Daoy (cell line): ENCODE data around the gene STUM. TPM values are rescaled to one million over a fixed set of nuclear protein-coding genes. Genes with fewer than 3 reads are reported as not detected.
"Not testable (repeated sequence)": the region's sequence is repeated elsewhere in the genome, so short reads cannot be mapped to it uniquely, and the experiment has no call there.

ENCODE experiments used
- DNase-seq: peaks from one replicate; pipeline ENCODE4 v3.0.0-alpha.2; 2015; ENCODE audit warnings: low read depth
- total RNA-seq: library from RNA; depleted of rRNA; stranded (reverse); fragments of >200 nt; shearing (Covaris generic); gene quantifications from 2 replicates; pipeline ENCODE4 v1.2.3, GENCODE V29; 2014; rRNA removed

Gene STUM
- 0.45 TPM in 1 of 2 replicates, not detected in the other for total RNA-seq

GRCh38 chr1:226548256-226549093 is at the start of gene STUM:
Gene STUM, plus strand, starts transcription at chr1:226548764. Its CDS starts 141 bp downstream, at chr1:226548905.
- DNase-seq = peak; percentile 47

- DNase-seq = not testable (repeated sequence)
These were observed 48.9 kb upstream of the STUM start for GRCh38 chr1:226499699-226500098.

- DNase-seq = no peak
These were observed 42.5 kb upstream of the STUM start for GRCh38 chr1:226506021-226506420.

- DNase-seq = no peak
These were observed 41.6 kb upstream of the STUM start for GRCh38 chr1:226506921-226507320.

GRCh38 chr1:226510453-226510852 is 38.1 kb upstream of the STUM start:
- peak; percentile 38 for DNase-seq

GRCh38 chr1:226511296-226511695 is 37.3 kb upstream of the STUM start:
- DNase-seq = no peak

- DNase-seq = peak; percentile 30
These were observed 36.4 kb upstream of the STUM start for GRCh38 chr1:226512076-226512728.

- no peak for DNase-seq
These were observed 30.2 kb upstream of the STUM start for GRCh38 chr1:226518375-226518774.

GRCh38 chr1:226519135-226519534 is 29.4 kb upstream of the STUM start:
- DNase-seq = no peak

GRCh38 chr1:226519716-226520598 is 28.6 kb upstream of the STUM start:
- no peak for DNase-seq

GRCh38 chr1:226520640-226521355 is 27.8 kb upstream of the STUM start:
- no peak for DNase-seq

GRCh38 chr1:226523646-226524406 is 24.7 kb upstream of the STUM start:
- no peak for DNase-seq

- DNase-seq = no peak
These were observed 24.0 kb upstream of the STUM start for GRCh38 chr1:226524547-226524946.

GRCh38 chr1:226525750-226526149 is 22.8 kb upstream of the STUM start:
- no peak for DNase-seq

- DNase-seq = peak; percentile 80
These were observed 21.6 kb upstream of the STUM start for GRCh38 chr1:226526801-226527595.

GRCh38 chr1:226529891-226530290 is 18.7 kb upstream of the STUM start:
- no peak for DNase-seq

GRCh38 chr1:226530591-226530990 is 18.0 kb upstream of the STUM start:
- DNase-seq = no peak

- no peak for DNase-seq
These were observed 17.0 kb upstream of the STUM start for GRCh38 chr1:226531360-226532093.

- DNase-seq = no peak
These were observed 16.0 kb upstream of the STUM start for GRCh38 chr1:226532553-226532952.
